Measurements from ENCODE around the gene C1QTNF8.

DNA sequence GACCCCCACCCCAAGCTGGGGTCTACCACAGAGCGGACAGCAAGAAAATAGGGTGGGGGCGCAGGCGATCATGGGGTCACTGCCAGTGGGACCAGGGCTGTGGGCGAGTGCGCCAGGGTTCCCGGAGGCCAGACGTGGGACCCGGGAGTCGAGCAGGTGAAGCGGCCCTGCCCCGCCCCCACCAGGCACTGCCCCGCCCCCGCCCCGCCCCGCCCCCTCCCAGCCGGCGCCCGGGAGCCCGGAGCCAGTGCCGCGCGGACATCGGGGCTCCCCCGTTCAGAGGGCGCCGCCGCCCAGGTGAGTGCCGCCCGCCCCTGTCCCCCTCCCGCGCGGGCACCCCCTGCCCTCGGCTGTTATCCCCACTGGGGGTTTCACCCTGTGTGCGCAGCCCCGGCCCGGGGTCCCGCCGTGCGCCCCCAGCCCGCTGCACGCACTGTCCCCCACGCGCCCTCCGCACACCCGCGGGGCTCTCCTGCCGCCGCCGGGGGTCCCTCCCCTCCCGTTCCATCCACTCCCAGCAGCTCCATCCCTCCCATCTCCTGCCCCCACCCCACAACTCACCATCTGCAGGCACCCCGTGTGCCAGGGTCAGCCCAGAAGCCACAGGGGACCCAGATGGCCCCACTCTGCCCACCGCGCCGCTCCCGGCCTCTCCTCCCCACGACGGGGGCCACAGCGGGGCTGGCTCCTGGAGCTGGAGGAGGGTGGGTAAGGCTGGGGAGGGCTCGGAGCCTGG, 23.4 kb downstream of the C1QTNF8 start, which contains the start of gene SSTR5:
- TF ChIP-seq, protein P1, sequence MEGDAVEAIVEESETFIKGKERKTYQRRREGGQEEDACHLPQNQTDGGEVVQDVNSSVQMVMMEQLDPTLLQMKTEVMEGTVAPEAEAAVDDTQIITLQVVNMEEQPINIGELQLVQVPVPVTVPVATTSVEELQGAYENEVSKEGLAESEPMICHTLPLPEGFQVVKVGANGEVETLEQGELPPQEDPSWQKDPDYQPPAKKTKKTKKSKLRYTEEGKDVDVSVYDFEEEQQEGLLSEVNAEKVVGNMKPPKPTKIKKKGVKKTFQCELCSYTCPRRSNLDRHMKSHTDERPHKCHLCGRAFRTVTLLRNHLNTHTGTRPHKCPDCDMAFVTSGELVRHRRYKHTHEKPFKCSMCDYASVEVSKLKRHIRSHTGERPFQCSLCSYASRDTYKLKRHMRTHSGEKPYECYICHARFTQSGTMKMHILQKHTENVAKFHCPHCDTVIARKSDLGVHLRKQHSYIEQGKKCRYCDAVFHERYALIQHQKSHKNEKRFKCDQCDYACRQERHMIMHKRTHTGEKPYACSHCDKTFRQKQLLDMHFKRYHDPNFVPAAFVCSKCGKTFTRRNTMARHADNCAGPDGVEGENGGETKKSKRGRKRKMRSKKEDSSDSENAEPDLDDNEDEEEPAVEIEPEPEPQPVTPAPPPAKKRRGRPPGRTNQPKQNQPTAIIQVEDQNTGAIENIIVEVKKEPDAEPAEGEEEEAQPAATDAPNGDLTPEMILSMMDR (IDR thresholded peaks at IDR 0.05; ENCODE audit: borderline replicate concordance, extremely low read depth, low read length, poor library complexity, severe bottlenecking) = no peak
- TF ChIP-seq EZH2 (IDR thresholded peaks at IDR 0.05; ENCODE audit: borderline replicate concordance, low read depth, low read length, severe bottlenecking) = no peak

Data from DND-41 (cell line).